ENCODE data around the gene POLR2A.

- TF ChIP-seq CTCF (IDR thresholded peaks at IDR 0.05; ENCODE audit: borderline replicate concordance, extremely low read depth, low read length, poor library complexity, severe bottlenecking) (no peak), EZH2 (IDR thresholded peaks at IDR 0.05; ENCODE audit: borderline replicate concordance, low read depth, low read length, severe bottlenecking) (no peak)
Measured at GRCh38 chr17:7476494-7476893, 7.7 kb upstream of the POLR2A start.
